IMR-90 (cell line): Measurements from ENCODE around the gene BCL11A. TPM values are rescaled to one million over a fixed set of nuclear protein-coding genes. Genes with fewer than 3 reads are reported as not detected.

Experiments used
- ATAC-seq: fragments of 200-7000 bp; cut with Tn5 transposase; 2 replicates; pipeline ENCODE4 v1.9.1; 2020; ENCODE audit warnings: low read depth, mild to moderate bottlenecking, moderate library complexity
- BruUV-seq: library from RNA; stranded (reverse); fragments of 400-500 nt; replicated peaks from 2 replicates; lab custom pipeline; 2021; lab: Mats Ljungman, UMichigan
- CTCF ChIA-PET: fragments of 300-600 bp; formaldehyde crosslinking; extraction: SDS; loops from one replicate; lab custom pipeline; 2021; ENCODE audit warnings: antibody characterized with exemption; lab: Yijun Ruan, JAX
- POLR2A ChIA-PET: fragments of 300-600 bp; sonication (Branson Sonifier 250); formaldehyde crosslinking; loops from one replicate; lab custom pipeline; 2022; ENCODE audit warnings: antibody characterized with exemption; ENCODE audit not compliant: unreplicated experiment; lab: Charles Lee
- DNase-seq: peaks from one replicate; pipeline ENCODE4 v3.0.0; 2013
- H2AFZ ChIP-seq: replicated peaks from 2 replicates; pipeline ENCODE3; 2013; ENCODE audit warnings: low read length, mild to moderate bottlenecking; ENCODE audit not compliant: poor library complexity
- H2AK5ac ChIP-seq: 2 replicates; pipeline ENCODE4 v1.6.1; 2013; ENCODE audit warnings: low read depth, low read length, inconsistent platforms
- H2AK9ac ChIP-seq: replicated peaks from 2 replicates; pipeline ENCODE3; 2013; ENCODE audit warnings: mild to moderate bottlenecking, low read depth, low read length, moderate library complexity; ENCODE audit not compliant: poor library complexity
- H2BK120ac ChIP-seq: 2 replicates; pipeline ENCODE4 v1.6.1; 2013; ENCODE audit warnings: low read depth, low read length, inconsistent platforms
- H2BK15ac ChIP-seq: 3 replicates; pipeline ENCODE4 v1.6.1; 2013; ENCODE audit warnings: low read depth, low read length, inconsistent platforms
- H2BK20ac ChIP-seq: 2 replicates; pipeline ENCODE4 v1.6.1; 2013; ENCODE audit warnings: low read depth, mild to moderate bottlenecking, inconsistent platforms, low read length, moderate library complexity
- H2BK5ac ChIP-seq: 2 replicates; pipeline ENCODE4 v1.6.1; 2013; ENCODE audit warnings: mild to moderate bottlenecking, low read depth, low read length, inconsistent platforms; ENCODE audit not compliant: poor library complexity, severe bottlenecking
- H3K14ac ChIP-seq: replicated peaks from 2 replicates; pipeline ENCODE4 v1.6.1; 2013; ENCODE audit warnings: low read depth, low read length, inconsistent platforms
- H3K18ac ChIP-seq: 2 replicates; pipeline ENCODE4 v1.6.1; 2013; ENCODE audit warnings: low read depth, low read length, control low read depth
- H3K23ac ChIP-seq: 2 replicates; pipeline ENCODE4 v1.6.1; 2013; ENCODE audit warnings: low read depth, low read length, inconsistent platforms
- H3K27ac ChIP-seq: 2 replicates; pipeline ENCODE4 v1.5.1; 2013; ENCODE audit warnings: mild to moderate bottlenecking, control low read depth, low read length; ENCODE audit not compliant: insufficient read depth
- H3K27me3 ChIP-seq: 2 replicates; pipeline ENCODE4 v1.6.1; 2013; ENCODE audit warnings: low read length; ENCODE audit not compliant: control insufficient read depth, insufficient read depth
- H3K36me3 ChIP-seq: 2 replicates; pipeline ENCODE4 v1.6.1; 2013; ENCODE audit warnings: low read length, mixed read lengths; ENCODE audit not compliant: control insufficient read depth, insufficient read depth
- H3K4ac ChIP-seq: 2 replicates; pipeline ENCODE4 v1.6.1; 2013; ENCODE audit warnings: low read depth, low read length, inconsistent platforms
- H3K4me1 ChIP-seq: 2 replicates; pipeline ENCODE4 v1.6.1; 2013; ENCODE audit warnings: low read length, mixed read lengths; ENCODE audit not compliant: control insufficient read depth, insufficient read depth
- H3K4me2 ChIP-seq: 2 replicates; pipeline ENCODE4 v1.6.1; 2013; ENCODE audit warnings: low read depth, mild to moderate bottlenecking, control low read depth, low read length, moderate library complexity
- H3K4me3 ChIP-seq: 2 replicates; pipeline ENCODE4 v1.5.1; 2013; ENCODE audit warnings: low read depth, mild to moderate bottlenecking, control low read depth, low read length, moderate library complexity; ENCODE audit not compliant: insufficient read depth
- H3K56ac ChIP-seq: 2 replicates; pipeline ENCODE4 v1.6.1; 2013; ENCODE audit warnings: low read length, inconsistent platforms; ENCODE audit not compliant: insufficient read depth; ENCODE audit errors: extremely low read depth
- H3K79me1 ChIP-seq, 2 experiments: 2 replicates each; pipeline ENCODE4 v1.6.1; 2013; ENCODE audit warnings: low read length in 2 of 2, inconsistent platforms in 1 of 2, low read depth in 1 of 2
- H3K9ac ChIP-seq: 2 replicates; pipeline ENCODE4 v1.6.1; 2013; ENCODE audit warnings: low read depth, low read length, control low read depth
- H3K9me1 ChIP-seq: 2 replicates; pipeline ENCODE4 v1.6.1; 2013; ENCODE audit warnings: low read length, inconsistent platforms; ENCODE audit not compliant: insufficient read depth
- H3K9me3 ChIP-seq: 2 replicates; pipeline ENCODE4 v1.6.1; 2013; ENCODE audit warnings: low read length; ENCODE audit not compliant: control insufficient read depth, insufficient read depth
- H4K20me1 ChIP-seq: 2 replicates; pipeline ENCODE4 v1.6.1; 2013; ENCODE audit warnings: low read length, inconsistent platforms; ENCODE audit not compliant: insufficient read depth
- H4K5ac ChIP-seq: 2 replicates; pipeline ENCODE4 v1.6.1; 2013; ENCODE audit warnings: mild to moderate bottlenecking, low read depth, low read length, control low read depth
- H4K8ac ChIP-seq, 2 experiments: 2 replicates each; pipeline ENCODE4 v1.6.1; 2013; ENCODE audit warnings: low read depth in 2 of 2, low read length in 2 of 2, control low read depth in 1 of 2, inconsistent platforms in 1 of 2
- H4K91ac ChIP-seq: 2 replicates; pipeline ENCODE4 v1.6.1; 2013; ENCODE audit warnings: low read depth, low read length, inconsistent platforms; ENCODE audit not compliant: insufficient read depth
- BHLHE40 ChIP-seq: fragments of 150-350 bp; IDR thresholded peaks from 2 replicates; pipeline ENCODE4 v1.6.1; 2016; ENCODE audit warnings: mild to moderate bottlenecking, low read depth, low read length
- CEBPB ChIP-seq: IDR thresholded peaks from 2 replicates; pipeline ENCODE4 v1.6.1; 2012; ENCODE audit warnings: low read depth, low read length, improper control_type of control experiment
- CHD1 ChIP-seq: IDR thresholded peaks from 2 replicates; pipeline ENCODE4 v1.6.1; 2012; ENCODE audit warnings: low read depth, low read length, improper control_type of control experiment
- FOS ChIP-seq: fragments of 150-350 bp; IDR thresholded peaks from 2 replicates; pipeline ENCODE4 v1.6.1; 2016; ENCODE audit warnings: low read depth, low read length
- MAFK ChIP-seq: IDR thresholded peaks from 2 replicates; pipeline ENCODE4 v1.6.1; 2012; ENCODE audit warnings: low read depth, low read length, improper control_type of control experiment
- MAZ ChIP-seq: IDR thresholded peaks from 2 replicates; pipeline ENCODE4 v1.6.1; 2012; ENCODE audit warnings: low read depth, mild to moderate bottlenecking, low read length, improper control_type of control experiment, moderate library complexity, borderline replicate concordance
- MXI1 ChIP-seq: IDR thresholded peaks from 2 replicates; pipeline ENCODE4 v1.6.1; 2012; ENCODE audit warnings: low read depth, mild to moderate bottlenecking, low read length, moderate library complexity, borderline replicate concordance
- NFE2L2 ChIP-seq: fragments of 150-350 bp; IDR thresholded peaks from 2 replicates; pipeline ENCODE4 v1.6.1; 2016; ENCODE audit warnings: low read depth, mild to moderate bottlenecking, low read length
- POLR2A ChIP-seq: IDR thresholded peaks from 2 replicates; pipeline ENCODE4 v1.6.1; 2012; ENCODE audit warnings: mild to moderate bottlenecking, low read depth, low read length
- RAD21 ChIP-seq: IDR thresholded peaks from 2 replicates; pipeline ENCODE4 v1.6.1; 2012; ENCODE audit warnings: low read length, improper control_type of control experiment
- RCOR1 ChIP-seq: IDR thresholded peaks from 2 replicates; pipeline ENCODE4 v1.6.1; 2012; ENCODE audit warnings: mild to moderate bottlenecking, low read length, improper control_type of control experiment; ENCODE audit not compliant: insufficient replicate concordance
- RFX5 ChIP-seq: IDR thresholded peaks from 2 replicates; pipeline ENCODE4 v1.8.0; 2012; ENCODE audit warnings: low read depth, mild to moderate bottlenecking, low read length, moderate library complexity
- SMC3 ChIP-seq: fragments of 150-350 bp; IDR thresholded peaks from 2 replicates; pipeline ENCODE4 v1.6.1; 2016; ENCODE audit warnings: low read depth, mild to moderate bottlenecking, antibody characterized with exemption, low read length, moderate library complexity
- WGBS, 2 experiments: methylation state at CpG; one replicate each; pipeline versions ENCODE4 v1.1.5 to v1.1.7; 2013; ENCODE audit warnings: missing lambda C conversion rate in 2 of 2; ENCODE audit not compliant: insufficient read length in 1 of 2; ENCODE audit errors: extremely low coverage in 2 of 2; 5-methylcytosine and 5-hydroxymethylcytosine counted together
- dilution Hi-C: fragments of 300-500 bp; cut with HindIII; formaldehyde crosslinking; loops from one replicate; pipeline ENCODE4 v1.14.3; 2018; ENCODE audit warnings: low sequenced_read_pairs; ENCODE audit not compliant: unreplicated experiment
- in situ Hi-C: fragments of 300-500 bp; cut with MboI; formaldehyde crosslinking; loops from 3 replicates; pipeline ENCODE4 v1.14.3; 2019; ENCODE audit warnings: low sequenced_read_pairs, inconsistent platforms, mixed read lengths
- intact Hi-C: fragments of 100-400 bp; cut with micrococcal nuclease; formaldehyde crosslinking; loops from 2 replicates; pipeline ENCODE4 v1.10.0; 2022
- polyA plus RNA-seq, 3 experiments: library from polyadenylated mRNA; depleted of rRNA; stranded (reverse); fragments of >200 nt; gene quantifications; 2 replicates each; pipeline ENCODE4 v1.2.3, GENCODE V29; 2012; ENCODE audit warnings: low replicate concordance in 1 of 3
- total RNA-seq: library from RNA; depleted of rRNA; stranded (reverse); fragments of >200 nt; gene quantifications from 2 replicates; pipeline ENCODE4 v1.2.3, GENCODE V29; 2012
- TF ChIP-seq, protein P1 (sequence below): fragments of 150-350 bp; IDR thresholded peaks from 2 replicates; pipeline ENCODE4 v1.6.1; 2017; ENCODE audit warnings: mild to moderate bottlenecking, antibody characterized with exemption, low read length, low read depth
- TF ChIP-seq, protein P2 (sequence below): conservative IDR thresholded peaks from 2 replicates; pipeline ENCODE4 v1.5.1; 2012; ENCODE audit warnings: mild to moderate bottlenecking, low read depth, low read length, improper control_type of control experiment
- TF ChIP-seq, protein P3 (sequence below): fragments of 150-350 bp; IDR thresholded peaks from 2 replicates; pipeline ENCODE4 v1.6.1; 2016; ENCODE audit warnings: low read depth, mild to moderate bottlenecking, low read length, moderate library complexity, borderline replicate concordance

The BCL11A gene
- total and polyA plus RNA-seq, 2 of the 4 experiments (the other 2 are of a cell fraction), result 1.0 to 1.1 TPM

DNA sequence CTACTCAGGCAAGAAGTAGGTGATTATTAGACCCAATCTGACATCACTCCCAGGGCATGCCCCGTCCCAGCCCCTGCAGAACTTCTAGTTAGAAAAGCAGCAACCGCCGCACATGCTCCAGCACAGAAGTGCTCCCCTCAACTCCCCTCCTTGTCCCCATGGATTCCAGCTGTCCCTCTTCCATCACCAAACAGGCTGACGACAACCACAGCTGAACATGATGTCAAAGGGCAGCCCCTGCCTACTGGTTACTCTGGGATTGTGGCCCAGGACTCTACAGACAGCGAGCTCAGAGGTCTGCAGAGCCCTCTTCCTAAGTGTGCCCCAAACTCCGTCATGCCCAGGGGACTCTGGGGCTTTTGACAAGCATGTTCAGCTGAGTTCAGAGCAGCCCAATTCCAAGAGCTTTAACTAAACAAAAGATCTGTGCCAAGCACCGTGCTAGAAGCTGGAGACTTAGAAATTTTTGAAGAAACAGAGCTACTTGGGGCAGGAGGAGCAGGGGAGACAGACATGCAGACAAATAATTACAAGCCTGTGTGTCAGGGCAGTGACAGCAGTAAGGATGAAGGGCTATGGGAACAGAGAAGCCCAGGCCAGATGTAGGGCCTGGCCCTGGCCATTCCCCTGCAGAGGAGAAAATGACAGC lies 148.1 kb downstream of the BCL11A start:
- H3K4me1 ChIP-seq, result no peaks in the 10 kb centered on the region
- DNase-seq, result no peak
- TF ChIP-seq FOS, result no peak
- TF ChIP-seq SMC3, result no peak
- TF ChIP-seq CEBPB, result no peak
- no peak for TF ChIP-seq RAD21
- TF ChIP-seq BHLHE40, result no peak
- TF ChIP-seq, protein P1, sequence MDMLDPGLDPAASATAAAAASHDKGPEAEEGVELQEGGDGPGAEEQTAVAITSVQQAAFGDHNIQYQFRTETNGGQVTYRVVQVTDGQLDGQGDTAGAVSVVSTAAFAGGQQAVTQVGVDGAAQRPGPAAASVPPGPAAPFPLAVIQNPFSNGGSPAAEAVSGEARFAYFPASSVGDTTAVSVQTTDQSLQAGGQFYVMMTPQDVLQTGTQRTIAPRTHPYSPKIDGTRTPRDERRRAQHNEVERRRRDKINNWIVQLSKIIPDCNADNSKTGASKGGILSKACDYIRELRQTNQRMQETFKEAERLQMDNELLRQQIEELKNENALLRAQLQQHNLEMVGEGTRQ, result no peak
- TF ChIP-seq RFX5, result no peak
- TF ChIP-seq, protein P2, sequence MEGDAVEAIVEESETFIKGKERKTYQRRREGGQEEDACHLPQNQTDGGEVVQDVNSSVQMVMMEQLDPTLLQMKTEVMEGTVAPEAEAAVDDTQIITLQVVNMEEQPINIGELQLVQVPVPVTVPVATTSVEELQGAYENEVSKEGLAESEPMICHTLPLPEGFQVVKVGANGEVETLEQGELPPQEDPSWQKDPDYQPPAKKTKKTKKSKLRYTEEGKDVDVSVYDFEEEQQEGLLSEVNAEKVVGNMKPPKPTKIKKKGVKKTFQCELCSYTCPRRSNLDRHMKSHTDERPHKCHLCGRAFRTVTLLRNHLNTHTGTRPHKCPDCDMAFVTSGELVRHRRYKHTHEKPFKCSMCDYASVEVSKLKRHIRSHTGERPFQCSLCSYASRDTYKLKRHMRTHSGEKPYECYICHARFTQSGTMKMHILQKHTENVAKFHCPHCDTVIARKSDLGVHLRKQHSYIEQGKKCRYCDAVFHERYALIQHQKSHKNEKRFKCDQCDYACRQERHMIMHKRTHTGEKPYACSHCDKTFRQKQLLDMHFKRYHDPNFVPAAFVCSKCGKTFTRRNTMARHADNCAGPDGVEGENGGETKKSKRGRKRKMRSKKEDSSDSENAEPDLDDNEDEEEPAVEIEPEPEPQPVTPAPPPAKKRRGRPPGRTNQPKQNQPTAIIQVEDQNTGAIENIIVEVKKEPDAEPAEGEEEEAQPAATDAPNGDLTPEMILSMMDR, result no peak
- TF ChIP-seq, protein P3, sequence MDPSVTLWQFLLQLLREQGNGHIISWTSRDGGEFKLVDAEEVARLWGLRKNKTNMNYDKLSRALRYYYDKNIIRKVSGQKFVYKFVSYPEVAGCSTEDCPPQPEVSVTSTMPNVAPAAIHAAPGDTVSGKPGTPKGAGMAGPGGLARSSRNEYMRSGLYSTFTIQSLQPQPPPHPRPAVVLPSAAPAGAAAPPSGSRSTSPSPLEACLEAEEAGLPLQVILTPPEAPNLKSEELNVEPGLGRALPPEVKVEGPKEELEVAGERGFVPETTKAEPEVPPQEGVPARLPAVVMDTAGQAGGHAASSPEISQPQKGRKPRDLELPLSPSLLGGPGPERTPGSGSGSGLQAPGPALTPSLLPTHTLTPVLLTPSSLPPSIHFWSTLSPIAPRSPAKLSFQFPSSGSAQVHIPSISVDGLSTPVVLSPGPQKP, result no peak
- no peak for TF ChIP-seq RCOR1
- no peak for TF ChIP-seq MAFK
- no peak for TF ChIP-seq CHD1
- TF ChIP-seq MAZ, result no peak
- TF ChIP-seq POLR2A, result no peak
- TF ChIP-seq NFE2L2, result no peak
- no peak for TF ChIP-seq MXI1
- H2BK20ac ChIP-seq, result no peak overlapping the region
- H3K4me2 ChIP-seq, result no peak overlapping the region
- H2BK120ac ChIP-seq, result no peak overlapping the region
- H3K9me3 ChIP-seq, result no peaks in the 10 kb centered on the region
- H3K9me1 ChIP-seq, result no peaks in the 10 kb centered on the region
- no peak overlapping the region for H4K91ac ChIP-seq
- H3K4ac ChIP-seq, result no peak overlapping the region
- ATAC-seq, result no peak
- H2AK9ac ChIP-seq, result no peak overlapping the region
- no peak overlapping the region for H3K14ac ChIP-seq
- H3K9ac ChIP-seq, result no peak overlapping the region
- in situ Hi-C loops, result no loop called here
- no peaks in the 10 kb centered on the region for H4K20me1 ChIP-seq
- H3K36me3 ChIP-seq, result no peaks in the 10 kb centered on the region
- no peak overlapping the region for H2BK15ac ChIP-seq
- H4K5ac ChIP-seq, result no peak overlapping the region
- BruUV-seq, result no TSS peak
- H3K79me1 ChIP-seq, result no peaks in the 10 kb centered on the region
- H3K56ac ChIP-seq, result no peak overlapping the region
- WGBS, 2 experiments, result 47% methylated on average over 2 of the region's 7 CpGs; no CpG with 5 or more reads in 1 of the 2 experiments
- H2AFZ ChIP-seq, result no peak overlapping the region
- intact Hi-C loops, result no loop called here
- H3K4me3 ChIP-seq, result no peak overlapping the region
- no peak overlapping the region for H3K18ac ChIP-seq
- no peak overlapping the region for H4K8ac ChIP-seq
- H3K27ac ChIP-seq, result no peak overlapping the region
- CTCF ChIA-PET, result no interaction called here
- H3K27me3 ChIP-seq, result peaks cover 2% of the 10 kb centered on the region; the same call in 1 of the 2 replicates
- no peak overlapping the region for H3K23ac ChIP-seq
- dilution Hi-C loops, result no loop called here
- H2BK5ac ChIP-seq, result no peak overlapping the region
- H2AK5ac ChIP-seq, result no peak overlapping the region
- POLR2A ChIA-PET, result no interaction called here
